ENCODE results near the gene SLC25A44.

GRCh38 chr1:156193208-156193487 lies 756 bp upstream of the SLC25A44 start:
- TF ChIP-seq, protein P1, sequence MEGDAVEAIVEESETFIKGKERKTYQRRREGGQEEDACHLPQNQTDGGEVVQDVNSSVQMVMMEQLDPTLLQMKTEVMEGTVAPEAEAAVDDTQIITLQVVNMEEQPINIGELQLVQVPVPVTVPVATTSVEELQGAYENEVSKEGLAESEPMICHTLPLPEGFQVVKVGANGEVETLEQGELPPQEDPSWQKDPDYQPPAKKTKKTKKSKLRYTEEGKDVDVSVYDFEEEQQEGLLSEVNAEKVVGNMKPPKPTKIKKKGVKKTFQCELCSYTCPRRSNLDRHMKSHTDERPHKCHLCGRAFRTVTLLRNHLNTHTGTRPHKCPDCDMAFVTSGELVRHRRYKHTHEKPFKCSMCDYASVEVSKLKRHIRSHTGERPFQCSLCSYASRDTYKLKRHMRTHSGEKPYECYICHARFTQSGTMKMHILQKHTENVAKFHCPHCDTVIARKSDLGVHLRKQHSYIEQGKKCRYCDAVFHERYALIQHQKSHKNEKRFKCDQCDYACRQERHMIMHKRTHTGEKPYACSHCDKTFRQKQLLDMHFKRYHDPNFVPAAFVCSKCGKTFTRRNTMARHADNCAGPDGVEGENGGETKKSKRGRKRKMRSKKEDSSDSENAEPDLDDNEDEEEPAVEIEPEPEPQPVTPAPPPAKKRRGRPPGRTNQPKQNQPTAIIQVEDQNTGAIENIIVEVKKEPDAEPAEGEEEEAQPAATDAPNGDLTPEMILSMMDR (IDR thresholded peaks at IDR 0.05) = no peak
- no peak for TF ChIP-seq EZH2 (IDR thresholded peaks at IDR 0.05; ENCODE audit: borderline replicate concordance, insufficient read depth, low read depth, low read length, poor library complexity, severe bottlenecking)
